MM.1S (cell line): ENCODE results near the gene PRRG4.

Source experiments
- CTCF ChIP-seq: fragments of 300-600 bp; sonication (generic); IDR thresholded peaks from 2 replicates; pipeline ENCODE4 v1.5.1; 2016; ENCODE audit warnings: antibody characterized with exemption, low read length, mixed read lengths
- EZH2 ChIP-seq: fragments of 300-600 bp; sonication (generic); optimal IDR thresholded peaks from 2 replicates; pipeline ENCODE3; 2017; ENCODE audit warnings: low read depth, mild to moderate bottlenecking, antibody characterized with exemption, low read length, mixed read lengths
- EZH2phosphoT487 ChIP-seq: fragments of 300-600 bp; sonication (generic); IDR thresholded peaks from 2 replicates; pipeline ENCODE4 v1.6.1; 2018; ENCODE audit warnings: antibody characterized with exemption, low read length

GRCh38 chr11:32894921-32895320 lies 65.2 kb downstream of the PRRG4 start:
- TF ChIP-seq CTCF = no peak
- TF ChIP-seq EZH2 = no peak
- TF ChIP-seq EZH2phosphoT487 = no peak
